GM13977 (cell line): ENCODE results near the gene DLG1.

Experiments used
- DNase-seq: peaks from one replicate; pipeline ENCODE4 v3.0.0; 2012; ENCODE audit warnings: low spot score
- CTCF ChIP-seq: IDR thresholded peaks from 2 replicates; pipeline ENCODE4 v1.5.1; 2012; ENCODE audit warnings: mild to moderate bottlenecking, control low read depth; ENCODE audit not compliant: insufficient read depth; ENCODE audit errors: extremely low read depth, missing control alignments
- in situ Hi-C: fragments of 300-500 bp; cut with MboI; formaldehyde crosslinking; loops from one replicate; pipeline ENCODE4 v1.12.0; 2022; ENCODE audit warnings: low sequenced_read_pairs, low pct_unique_long_range_greater_than_20kb, mixed read lengths, inconsistent platforms; ENCODE audit not compliant: unreplicated experiment

The DLG1 gene

GRCh38 chr3:197226179-197226578, 72.2 kb downstream of the DLG1 start:
- no peak for DNase-seq
- in situ Hi-C loops: no loop called here
- no peak for TF ChIP-seq CTCF

- in situ Hi-C loops: no loop called here
- TF ChIP-seq CTCF: no peak
- DNase-seq: no peak
Observed at GRCh38 chr3:197225579-197225978, 72.8 kb downstream of the DLG1 start.

GRCh38 chr3:197224034-197224444, 74.4 kb downstream of the DLG1 start:
- in situ Hi-C loops: no loop called here
- DNase-seq: peak; percentile 47

GRCh38 chr3:197222937-197223370, 75.5 kb downstream of the DLG1 start:
- TF ChIP-seq CTCF: no peak
- in situ Hi-C loops: no loop called here
- DNase-seq: peak; percentile 19

More at GRCh38 chr3:197224034-197224444, 74.4 kb downstream of the DLG1 start:
- TF ChIP-seq CTCF: peak; percentile 50

GRCh38 chr3:197219619-197220018, 78.8 kb downstream of the DLG1 start:
- in situ Hi-C loops: no loop called here
- DNase-seq: no peak
- TF ChIP-seq CTCF: no peak

- no peak for TF ChIP-seq CTCF
- in situ Hi-C loops: no loop called here
- DNase-seq: no peak
Observed at GRCh38 chr3:197218210-197218609, 80.2 kb downstream of the DLG1 start.

- no peak for TF ChIP-seq CTCF
- DNase-seq: no peak
- in situ Hi-C loops: no loop called here
Observed at GRCh38 chr3:197216914-197217313, 81.5 kb downstream of the DLG1 start.
